ENCODE results near the gene BTBD9. TPM values are rescaled to one million over a fixed set of nuclear protein-coding genes. Genes with fewer than 3 reads are reported as not detected.
"Not testable (repeated sequence)": the region's sequence is repeated elsewhere in the genome, so short reads cannot be mapped to it uniquely, and the experiment has no call there.

Gene BTBD9
- total and polyA plus RNA-seq, 7 experiments from 2014 or later: 12.7 to 58.8 (median 37.8) TPM

GRCh38 chr6:38625217-38625616, 14.5 kb downstream of the BTBD9 start:
- no peaks in the 10 kb centered on the region for H3K9me3 ChIP-seq (ENCODE audit: control insufficient read depth in 2 of 3, low read length in 3 of 3)
- ChIA-PET POLR2A (no interaction called here), CTCF (no interaction called here)
- no peak overlapping the region for H3K4me3 ChIP-seq (ENCODE audit: low read length)
- Mint-ChIP-seq H3K9me3 (no peaks in the 10 kb centered on the region), H3K4me1 (peaks cover 0 to 53% (median 44%) of the 10 kb centered on the region in 7 donors), H3K27me3 (no peaks in the 10 kb centered on the region), H3K27ac (no peak overlapping the region), H3K36me3 (peaks cover 0 to 11% (median 4%) of the 10 kb centered on the region in 5 donors), H3K4me3 (no peak overlapping the region)
- ATAC-seq (no peak), DNase-seq (no peak)
- no peaks in the 10 kb centered on the region for H3K36me3 ChIP-seq (ENCODE audit: control insufficient read depth in 2 of 3, insufficient read depth in 3 of 3, low read length in 3 of 3)
- no peaks in the 10 kb centered on the region for H3K27me3 ChIP-seq (ENCODE audit: control insufficient read depth in 2 of 2, insufficient read depth in 2 of 2, low read length in 2 of 2)
- no peaks in the 10 kb centered on the region for H3K4me1 ChIP-seq (ENCODE audit: control insufficient read depth in 2 of 2, insufficient read depth in 2 of 2, low read length in 2 of 2)
- intact Hi-C loops (cut with micrococcal nuclease): no loop called here
- H3K27ac ChIP-seq (ENCODE audit: low read depth, low read length): no peak overlapping the region

GRCh38 chr6:38619342-38619741, 20.4 kb downstream of the BTBD9 start:
- H3K9me3 ChIP-seq (ENCODE audit: control insufficient read depth in 2 of 3, low read length in 3 of 3); intact Hi-C loops (cut with micrococcal nuclease); H3K4me3 Mint-ChIP-seq; DNase-seq; H3K4me3 ChIP-seq (ENCODE audit: low read length); H3K9me3 Mint-ChIP-seq; POLR2A ChIA-PET; H3K27me3 ChIP-seq (ENCODE audit: control insufficient read depth in 2 of 2, insufficient read depth in 2 of 2, low read length in 2 of 2); H3K36me3 ChIP-seq (ENCODE audit: control insufficient read depth in 2 of 3, insufficient read depth in 3 of 3, low read length in 3 of 3); H3K4me1 ChIP-seq (ENCODE audit: control insufficient read depth in 2 of 2, insufficient read depth in 2 of 2, low read length in 2 of 2); ATAC-seq; H3K27ac Mint-ChIP-seq; H3K27me3 Mint-ChIP-seq; H3K27ac ChIP-seq (ENCODE audit: low read depth, low read length): not testable (repeated sequence)
- Mint-ChIP-seq H3K36me3 (peaks cover 0 to 11% (median 7%) of the 10 kb centered on the region in 5 donors), H3K4me1 (peaks cover 0 to 35% (median 23%) of the 10 kb centered on the region in 7 donors)
- CTCF ChIA-PET: interaction anchor here (1.0 kb wide), 1 partner anchor 10 kb away, joined by 3 read pairs; no protein-coding TSS in a partner anchor

GRCh38 chr6:38618301-38618700, 21.4 kb downstream of the BTBD9 start:
- H3K27me3 Mint-ChIP-seq; intact Hi-C loops (cut with micrococcal nuclease); POLR2A ChIA-PET; CTCF ChIA-PET; H3K27ac ChIP-seq (ENCODE audit: low read depth, low read length); H3K9me3 Mint-ChIP-seq; DNase-seq; ATAC-seq; H3K4me3 Mint-ChIP-seq; H3K27ac Mint-ChIP-seq; H3K27me3 ChIP-seq (ENCODE audit: control insufficient read depth in 2 of 2, insufficient read depth in 2 of 2, low read length in 2 of 2); H3K4me1 ChIP-seq (ENCODE audit: control insufficient read depth in 2 of 2, insufficient read depth in 2 of 2, low read length in 2 of 2); H3K4me3 ChIP-seq (ENCODE audit: low read length); H3K9me3 ChIP-seq (ENCODE audit: control insufficient read depth in 2 of 3, low read length in 3 of 3); H3K36me3 ChIP-seq (ENCODE audit: control insufficient read depth in 2 of 3, insufficient read depth in 3 of 3, low read length in 3 of 3): not testable (repeated sequence)
- Mint-ChIP-seq H3K36me3 (peaks cover 0 to 11% (median 7%) of the 10 kb centered on the region in 5 donors), H3K4me1 (peaks cover 0 to 33% (median 21%) of the 10 kb centered on the region in 7 donors)

DNA sequence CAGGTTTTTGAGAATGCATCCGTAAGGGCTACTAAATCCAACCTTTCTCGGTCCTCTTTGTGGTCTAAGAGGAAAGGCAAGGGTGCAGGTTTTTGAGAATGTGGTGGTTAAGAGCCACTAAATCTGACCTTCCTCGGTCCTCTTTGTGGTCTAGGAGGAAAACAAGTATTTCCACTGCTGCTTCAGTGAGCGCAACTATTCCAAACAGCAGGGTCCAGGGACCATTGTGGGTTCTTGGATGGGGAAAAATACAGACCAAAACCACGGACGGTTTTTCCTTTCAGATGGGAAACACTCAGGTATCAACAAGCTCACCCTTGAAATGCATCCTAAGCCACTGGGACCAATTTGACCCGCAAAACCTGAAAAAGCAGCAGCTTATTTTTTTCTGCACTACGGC, 21.9 kb downstream of the BTBD9 start:
- H3K36me3 ChIP-seq (ENCODE audit: control insufficient read depth in 2 of 3, insufficient read depth in 3 of 3, low read length in 3 of 3): no peaks in the 10 kb centered on the region
- no peaks in the 10 kb centered on the region for H3K27me3 ChIP-seq (ENCODE audit: control insufficient read depth in 2 of 2, insufficient read depth in 2 of 2, low read length in 2 of 2)
- intact Hi-C loops (cut with micrococcal nuclease): no loop called here
- no peak overlapping the region for H3K4me3 ChIP-seq (ENCODE audit: low read length)
- Mint-ChIP-seq H3K27me3 (no peaks in the 10 kb centered on the region), H3K9me3 (no peaks in the 10 kb centered on the region), H3K4me3 (no peak overlapping the region), H3K36me3 (peaks cover 0 to 6% (median 4%) of the 10 kb centered on the region in 5 donors), H3K4me1 (peaks cover 0 to 29% (median 17%) of the 10 kb centered on the region in 7 donors), H3K27ac (no peak overlapping the region)
- ATAC-seq (no peak), DNase-seq (no peak)
- H3K4me1 ChIP-seq (ENCODE audit: control insufficient read depth in 2 of 2, insufficient read depth in 2 of 2, low read length in 2 of 2): no peaks in the 10 kb centered on the region
- no peaks in the 10 kb centered on the region for H3K9me3 ChIP-seq (ENCODE audit: control insufficient read depth in 2 of 3, low read length in 3 of 3)
- POLR2A ChIA-PET: no interaction called here
- H3K27ac ChIP-seq (ENCODE audit: low read depth, low read length): no peak overlapping the region
- CTCF ChIA-PET: no interaction called here

DNA sequence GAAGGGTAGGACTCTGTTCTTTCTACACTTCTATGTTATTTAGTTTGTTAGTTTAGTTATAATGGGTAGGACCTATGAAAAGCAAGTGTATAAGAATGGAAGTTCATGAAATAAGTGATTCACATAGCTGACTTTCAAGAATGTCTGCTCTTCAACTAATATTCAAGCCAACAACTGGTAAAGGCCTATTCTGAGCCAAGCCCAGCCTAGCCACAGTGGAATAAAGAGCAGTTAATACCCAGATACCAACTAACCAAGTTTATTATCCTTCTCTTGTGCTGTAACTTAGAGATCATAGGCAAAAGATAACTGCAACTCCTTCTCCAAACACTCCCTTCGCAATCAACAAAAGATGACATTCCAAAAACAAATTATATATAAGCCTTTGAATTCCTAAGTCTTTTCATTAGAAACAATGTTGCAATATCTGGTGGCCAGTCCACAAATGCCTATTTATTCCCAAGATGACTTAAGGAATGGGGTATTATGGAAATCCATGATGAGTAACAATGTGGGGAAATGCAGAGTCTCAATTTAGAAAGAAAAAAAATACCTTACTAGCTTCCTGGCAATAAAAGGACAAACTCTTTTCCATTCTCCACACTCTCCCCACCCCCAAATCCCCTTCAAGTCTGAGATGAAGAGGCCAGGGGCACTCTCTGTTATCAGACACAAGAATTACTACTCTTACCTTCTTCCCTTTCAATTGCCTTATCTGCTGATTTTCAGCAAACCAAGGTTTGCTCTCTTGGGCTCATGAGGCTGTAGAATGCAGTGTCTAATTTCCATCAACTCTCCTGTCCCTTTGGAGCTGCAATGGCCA, 27.4 kb downstream of the BTBD9 start:
- Histone ChIP-seq H3K36me3 (ENCODE audit: control insufficient read depth in 2 of 3, insufficient read depth in 3 of 3, low read length in 3 of 3) (no peaks in the 10 kb centered on the region), H3K27ac (ENCODE audit: low read depth, low read length) (no peak overlapping the region), H3K4me3 (ENCODE audit: low read length) (no peak overlapping the region), H3K9me3 (ENCODE audit: control insufficient read depth in 2 of 3, low read length in 3 of 3) (no peaks in the 10 kb centered on the region), H3K4me1 (ENCODE audit: control insufficient read depth in 2 of 2, insufficient read depth in 2 of 2, low read length in 2 of 2) (no peaks in the 10 kb centered on the region), H3K27me3 (ENCODE audit: control insufficient read depth in 2 of 2, insufficient read depth in 2 of 2, low read length in 2 of 2) (no peaks in the 10 kb centered on the region)
- Mint-ChIP-seq H3K27ac (peak overlapping the region in 1 of 9 donors; percentile 66), H3K4me3 (no peak overlapping the region), H3K9me3 (no peaks in the 10 kb centered on the region), H3K4me1 (peaks cover 0 to 53% (median 35%) of the 10 kb centered on the region in 7 donors), H3K36me3 (peaks cover 0 to 14% (median 3%) of the 10 kb centered on the region in 5 donors), H3K27me3 (no peaks in the 10 kb centered on the region)
- ChIA-PET CTCF (no interaction called here), POLR2A (no interaction called here)
- no peak for DNase-seq
- intact Hi-C loops (cut with micrococcal nuclease): no loop called here
- ATAC-seq: no peak

- H3K9me3 Mint-ChIP-seq: no peaks in the 10 kb centered on the region
- ChIA-PET CTCF (interaction anchor here (0.7 kb wide), 1 partner anchor 9 kb away, joined by 3 read pairs; no protein-coding TSS in a partner anchor), POLR2A (interaction anchor here (1.5 kb wide), 1 partner anchor 11 kb away, joined by 3 read pairs; no protein-coding TSS in a partner anchor)
- Histone ChIP-seq H3K4me1 (ENCODE audit: control insufficient read depth in 2 of 2, insufficient read depth in 2 of 2, low read length in 2 of 2) (no peaks in the 10 kb centered on the region), H3K36me3 (ENCODE audit: control insufficient read depth in 2 of 3, insufficient read depth in 3 of 3, low read length in 3 of 3) (no peaks in the 10 kb centered on the region), H3K9me3 (ENCODE audit: control insufficient read depth in 2 of 3, low read length in 3 of 3) (no peaks in the 10 kb centered on the region), H3K4me3 (ENCODE audit: low read length) (no peak overlapping the region), H3K27me3 (ENCODE audit: control insufficient read depth in 2 of 2, insufficient read depth in 2 of 2, low read length in 2 of 2) (no peaks in the 10 kb centered on the region), H3K27ac (ENCODE audit: low read depth, low read length) (no peak overlapping the region)
- peaks cover 0 to 44% (median 31%) of the 10 kb centered on the region in 7 donors for H3K4me1 Mint-ChIP-seq
- H3K27me3 Mint-ChIP-seq: no peaks in the 10 kb centered on the region
- DNase-seq (no peak), ATAC-seq (no peak)
- H3K36me3 Mint-ChIP-seq: peaks cover 0 to 23% (median 0%) of the 10 kb centered on the region in 5 donors
- H3K4me3 Mint-ChIP-seq: no peak overlapping the region
- peak overlapping the region in 2 of 9 donors; percentile 3 to 33 for H3K27ac Mint-ChIP-seq
- intact Hi-C loops (cut with micrococcal nuclease): no loop called here
Observed at GRCh38 chr6:38610050-38610625, 29.6 kb downstream of the BTBD9 start.

All from naive thymus-derived CD4-positive, alpha-beta T cell (primary cell).